ENCODE data around the gene ERCC1. TPM values are rescaled to one million over a fixed set of nuclear protein-coding genes. Genes with fewer than 3 reads are reported as not detected.

The ERCC1 gene
- total and polyA plus RNA-seq, 4 donors: 19.2 to 28.7 (median 22.0) TPM

DNA sequence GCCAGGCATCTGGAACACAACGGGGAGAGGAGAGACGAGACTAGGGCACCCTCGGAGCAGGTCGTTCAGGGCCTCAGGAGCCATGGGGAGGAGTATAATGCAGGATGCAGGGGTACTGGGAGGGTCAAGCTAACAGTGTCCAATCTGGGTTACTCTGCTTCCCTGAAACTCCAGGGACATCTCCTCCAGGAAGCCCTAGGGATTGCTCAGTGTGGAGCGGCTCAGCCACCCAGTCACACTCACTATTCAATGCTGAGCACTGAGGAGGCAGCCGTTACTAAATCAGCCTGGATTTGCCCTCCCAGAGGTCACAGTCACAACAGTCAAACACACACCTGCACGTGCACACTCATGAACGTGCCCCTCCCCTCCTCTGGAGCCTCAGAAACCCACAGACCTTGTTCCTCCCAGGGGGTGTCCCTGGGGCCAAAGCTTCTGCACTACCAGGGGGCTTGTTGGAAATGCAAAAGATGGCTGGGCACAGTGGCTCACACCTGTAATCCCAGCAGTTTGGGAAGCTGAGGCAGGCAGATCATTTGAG, 37.2 kb upstream of the ERCC1 start:
- no peak overlapping the region for H3K27ac ChIP-seq (ENCODE audit: low read depth in 1 of 2, low read length in 2 of 2)
- TF ChIP-seq HNF4A (conservative IDR thresholded peaks at IDR 0.05) (no peak), NR2F2 (IDR thresholded peaks at IDR 0.05) (no peak), TAF1 (conservative IDR thresholded peaks at IDR 0.05) (no peak), REST (IDR thresholded peaks at IDR 0.05) (no peak), RAD21 (IDR thresholded peaks at IDR 0.05) (no peak), ATF3 (IDR thresholded peaks at IDR 0.05) (no peak), GABPA (IDR thresholded peaks at IDR 0.05 in 1 of 2, conservative IDR thresholded peaks at IDR 0.05 in 1 of 2) (no peak), MAX (IDR thresholded peaks at IDR 0.05) (no peak), SP1 (IDR thresholded peaks at IDR 0.05) (no peak), HNF4G (IDR thresholded peaks at IDR 0.05) (no peak)
- TF ChIP-seq, protein P1, sequence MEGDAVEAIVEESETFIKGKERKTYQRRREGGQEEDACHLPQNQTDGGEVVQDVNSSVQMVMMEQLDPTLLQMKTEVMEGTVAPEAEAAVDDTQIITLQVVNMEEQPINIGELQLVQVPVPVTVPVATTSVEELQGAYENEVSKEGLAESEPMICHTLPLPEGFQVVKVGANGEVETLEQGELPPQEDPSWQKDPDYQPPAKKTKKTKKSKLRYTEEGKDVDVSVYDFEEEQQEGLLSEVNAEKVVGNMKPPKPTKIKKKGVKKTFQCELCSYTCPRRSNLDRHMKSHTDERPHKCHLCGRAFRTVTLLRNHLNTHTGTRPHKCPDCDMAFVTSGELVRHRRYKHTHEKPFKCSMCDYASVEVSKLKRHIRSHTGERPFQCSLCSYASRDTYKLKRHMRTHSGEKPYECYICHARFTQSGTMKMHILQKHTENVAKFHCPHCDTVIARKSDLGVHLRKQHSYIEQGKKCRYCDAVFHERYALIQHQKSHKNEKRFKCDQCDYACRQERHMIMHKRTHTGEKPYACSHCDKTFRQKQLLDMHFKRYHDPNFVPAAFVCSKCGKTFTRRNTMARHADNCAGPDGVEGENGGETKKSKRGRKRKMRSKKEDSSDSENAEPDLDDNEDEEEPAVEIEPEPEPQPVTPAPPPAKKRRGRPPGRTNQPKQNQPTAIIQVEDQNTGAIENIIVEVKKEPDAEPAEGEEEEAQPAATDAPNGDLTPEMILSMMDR (IDR thresholded peaks at IDR 0.05; ENCODE audit: low read depth, low read length, missing input control): no peak
- TF ChIP-seq, protein P2, sequence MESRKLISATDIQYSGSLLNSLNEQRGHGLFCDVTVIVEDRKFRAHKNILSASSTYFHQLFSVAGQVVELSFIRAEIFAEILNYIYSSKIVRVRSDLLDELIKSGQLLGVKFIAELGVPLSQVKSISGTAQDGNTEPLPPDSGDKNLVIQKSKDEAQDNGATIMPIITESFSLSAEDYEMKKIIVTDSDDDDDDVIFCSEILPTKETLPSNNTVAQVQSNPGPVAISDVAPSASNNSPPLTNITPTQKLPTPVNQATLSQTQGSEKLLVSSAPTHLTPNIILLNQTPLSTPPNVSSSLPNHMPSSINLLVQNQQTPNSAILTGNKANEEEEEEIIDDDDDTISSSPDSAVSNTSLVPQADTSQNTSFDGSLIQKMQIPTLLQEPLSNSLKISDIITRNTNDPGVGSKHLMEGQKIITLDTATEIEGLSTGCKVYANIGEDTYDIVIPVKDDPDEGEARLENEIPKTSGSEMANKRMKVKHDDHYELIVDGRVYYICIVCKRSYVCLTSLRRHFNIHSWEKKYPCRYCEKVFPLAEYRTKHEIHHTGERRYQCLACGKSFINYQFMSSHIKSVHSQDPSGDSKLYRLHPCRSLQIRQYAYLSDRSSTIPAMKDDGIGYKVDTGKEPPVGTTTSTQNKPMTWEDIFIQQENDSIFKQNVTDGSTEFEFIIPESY (IDR thresholded peaks at IDR 0.05): no peak
- H3K9ac ChIP-seq (ENCODE audit: low read depth in 1 of 2, low read length in 2 of 2): no peak overlapping the region
- no peaks in the 10 kb centered on the region for H3K9me3 ChIP-seq (ENCODE audit: control insufficient read depth in 4 of 4, low read length in 3 of 4)
- 56% methylated on average over 8 of the region's 8 CpGs for WGBS
- no peak overlapping the region for H3K4me3 ChIP-seq (ENCODE audit: low read depth in 1 of 3, low read length in 3 of 3)
- no peak for DNase-seq (ENCODE audit: low spot score)
- no peaks in the 10 kb centered on the region for H3K27me3 ChIP-seq (ENCODE audit: control insufficient read depth in 4 of 4, insufficient read depth in 4 of 4, low read length in 3 of 4)
- H3K4me1 ChIP-seq (ENCODE audit: control insufficient read depth in 4 of 4, insufficient read depth in 4 of 4, low read length in 3 of 4): peaks cover 0 to 2% (median 0%) of the 10 kb centered on the region in 4 donors
- no peaks in the 10 kb centered on the region for H3K36me3 ChIP-seq (ENCODE audit: control insufficient read depth in 4 of 4, insufficient read depth in 3 of 4, low read depth in 1 of 4, low read length in 3 of 4)

- Histone ChIP-seq H3K27me3 (ENCODE audit: control insufficient read depth in 4 of 4, insufficient read depth in 4 of 4, low read length in 3 of 4) (no peaks in the 10 kb centered on the region), H3K27ac (ENCODE audit: low read depth in 1 of 2, low read length in 2 of 2) (no peak overlapping the region), H3K9me3 (ENCODE audit: control insufficient read depth in 4 of 4, low read length in 3 of 4) (no peaks in the 10 kb centered on the region)
Measured at GRCh38 chr19:45457776-45458175, 34.1 kb upstream of the ERCC1 start.

More at GRCh38 chr19:45457776-45458175, 34.1 kb upstream of the ERCC1 start:
- Histone ChIP-seq H3K4me3 (ENCODE audit: low read depth in 1 of 3, low read length in 3 of 3) (no peak overlapping the region), H3K9ac (ENCODE audit: low read depth in 1 of 2, low read length in 2 of 2) (no peak overlapping the region), H3K4me1 (ENCODE audit: control insufficient read depth in 4 of 4, insufficient read depth in 4 of 4, low read length in 3 of 4) (peaks cover 0 to 8% (median 0%) of the 10 kb centered on the region in 4 donors), H3K36me3 (ENCODE audit: control insufficient read depth in 4 of 4, insufficient read depth in 3 of 4, low read depth in 1 of 4, low read length in 3 of 4) (no peaks in the 10 kb centered on the region)
- TF ChIP-seq ATF3 (IDR thresholded peaks at IDR 0.05): no peak
- no peak for TF ChIP-seq HNF4G (IDR thresholded peaks at IDR 0.05)
- TF ChIP-seq MAX (IDR thresholded peaks at IDR 0.05): no peak
- TF ChIP-seq EGR1 (IDR thresholded peaks at IDR 0.05; ENCODE audit: low read depth in 2 of 2): no peak
- no peak for TF ChIP-seq YY1 (IDR thresholded peaks at IDR 0.05)
- no peak for TF ChIP-seq GABPA (IDR thresholded peaks at IDR 0.05 in 1 of 2, conservative IDR thresholded peaks at IDR 0.05 in 1 of 2)
- TF ChIP-seq JUND (IDR thresholded peaks at IDR 0.05): no peak
- TF ChIP-seq TAF1 (conservative IDR thresholded peaks at IDR 0.05): no peak
- no peak for TF ChIP-seq HNF4A (conservative IDR thresholded peaks at IDR 0.05)
- TF ChIP-seq NR2F2 (IDR thresholded peaks at IDR 0.05): no peak
- no peak for DNase-seq (ENCODE audit: low spot score)
